HCT116 (cell line): Measurements from ENCODE around the gene OS9. TPM values are rescaled to one million over a fixed set of nuclear protein-coding genes. Genes with fewer than 3 reads are reported as not detected.

ENCODE experiments used
- ATAC-seq: fragments of 200-7000 bp; cut with Tn5 transposase; 2 replicates; pipeline ENCODE4 v1.9.1; 2020; ENCODE audit warnings: mild to moderate bottlenecking, moderate library complexity
- BruUV-seq: library from RNA; stranded (reverse); fragments of 400-500 nt; replicated peaks from 2 replicates; lab custom pipeline; 2021; lab: Mats Ljungman, UMichigan
- CTCF ChIA-PET: fragments of 300-600 bp; sonication (Branson Sonifier 250); formaldehyde crosslinking; loops from one replicate; lab custom pipeline; 2021; ENCODE audit warnings: antibody characterized with exemption; lab: Charles Lee
- POLR2A ChIA-PET: fragments of 300-600, 350-600 bp; sonication (Branson Sonifier 250); formaldehyde crosslinking; loops from one replicate; lab custom pipeline; 2021; ENCODE audit warnings: antibody characterized with exemption; lab: Charles Lee
- RAD21 ChIA-PET, 2 experiments: fragments of 300-600 bp; sonication (Branson Sonifier 250); formaldehyde crosslinking; loops; one replicate each; lab custom pipeline; 2023; ENCODE audit warnings: low total read pairs in 2 of 2; ENCODE audit not compliant: uncharacterized antibody in 2 of 2, unreplicated experiment in 2 of 2, low non-redundant PET in 1 of 2; lab: Charles Lee
- DNase-seq: peaks from one replicate; pipeline ENCODE4 v3.0.0-alpha.2; 2010; ENCODE audit warnings: low read depth, low spot score
- H2AFZ ChIP-seq: fragments of 200-600 bp; shearing (Covaris generic), sonication (generic); 2 replicates; pipeline ENCODE4 v1.6.1; 2017; ENCODE audit warnings: low read depth, mixed run types, mixed read lengths, antibody characterized with exemption, low read length; ENCODE audit not compliant: poor library complexity, severe bottlenecking
- H3K27ac ChIP-seq: 2 replicates; pipeline ENCODE4 v1.5.1; 2012; ENCODE audit warnings: low read depth, low read length
- H3K27me3 ChIP-seq: fragments of 200-600 bp; sonication (generic); 2 replicates; pipeline ENCODE4 v1.6.1; 2016; ENCODE audit warnings: mixed run types, low read length, mixed read lengths; ENCODE audit not compliant: insufficient read depth
- H3K36me3 ChIP-seq, 2 experiments: fragments of 200-500 bp in 1 of 2; fragments of 200-600 bp in 1 of 2; sonication (Bioruptor generic) in 1 of 2; sonication (generic) in 1 of 2; 2 replicates each; pipeline versions ENCODE4 v1.5.1 to v1.6.1; 2014 to 2016; ENCODE audit warnings: low read length in 2 of 2, inconsistent platforms in 1 of 2, mixed read lengths in 1 of 2, mixed run types in 1 of 2; ENCODE audit not compliant: insufficient read depth in 2 of 2, control insufficient read depth in 1 of 2
- H3K4me1 ChIP-seq, 2 experiments: fragments of 200-600 bp in 1 of 2; sonication (generic) in 1 of 2; 2 replicates each; pipeline versions ENCODE4 v1.5.1 to v1.6.1; 2012 to 2017; ENCODE audit warnings: low read length in 2 of 2, inconsistent platforms in 1 of 2, mild to moderate bottlenecking in 1 of 2, mixed read lengths in 1 of 2, mixed run types in 1 of 2, moderate library complexity in 1 of 2; ENCODE audit not compliant: insufficient read depth in 2 of 2, control insufficient read depth in 1 of 2
- H3K4me2 ChIP-seq: fragments of 200-600 bp; sonication (generic); 2 replicates; pipeline ENCODE4 v1.6.1; 2017; ENCODE audit warnings: mixed run types, low read length, mixed read lengths
- H3K4me3 ChIP-seq, 2 experiments: fragments of 200-600 bp in 1 of 2; sonication (generic) in 1 of 2; replicated peaks in 1 of 2; 2 replicates each; pipeline ENCODE4 v1.5.1; 2011 to 2016; ENCODE audit warnings: low read length in 2 of 2, control low read depth in 1 of 2, low read depth in 1 of 2, mild to moderate bottlenecking in 1 of 2, mixed read lengths in 1 of 2, mixed run types in 1 of 2
- H3K79me2 ChIP-seq: fragments of 200-600 bp; sonication (generic); 2 replicates; pipeline ENCODE4 v1.6.1; 2017; ENCODE audit warnings: mild to moderate bottlenecking, mixed run types, low read length, moderate library complexity, mixed read lengths; ENCODE audit not compliant: insufficient read depth
- H3K9ac ChIP-seq: fragments of 200-600 bp; sonication (generic); 2 replicates; pipeline ENCODE4 v1.6.1; 2016; ENCODE audit warnings: low read length, mixed read lengths
- H3K9me2 ChIP-seq: fragments of 200-600 bp; sonication (generic), shearing (Covaris generic); 2 replicates; pipeline ENCODE4 v1.6.1; 2017; ENCODE audit warnings: mixed run types, mild to moderate bottlenecking, moderate library complexity; ENCODE audit not compliant: insufficient read depth
- H3K9me3 ChIP-seq, 2 experiments: fragments of 200-500 bp in 1 of 2; fragments of 200-600 bp in 1 of 2; sonication (Bioruptor generic) in 1 of 2; sonication (generic) in 1 of 2; 2 replicates each; pipeline ENCODE4 v1.6.1; 2014 to 2017; ENCODE audit warnings: low read length in 2 of 2, mixed read lengths in 2 of 2, inconsistent platforms in 1 of 2, low read depth in 1 of 2, mild to moderate bottlenecking in 1 of 2, mixed run types in 1 of 2, moderate library complexity in 1 of 2; ENCODE audit not compliant: control insufficient read depth in 1 of 2, insufficient read depth in 1 of 2
- H4K20me1 ChIP-seq: fragments of 200-600 bp; sonication (generic), shearing (Covaris generic); 2 replicates; pipeline ENCODE4 v1.6.1; 2017; ENCODE audit warnings: mixed run types, mild to moderate bottlenecking, moderate library complexity; ENCODE audit not compliant: insufficient read depth
- CEBPB ChIP-seq: IDR thresholded peaks from 2 replicates; pipeline ENCODE4 v1.6.1; 2012; ENCODE audit warnings: low read depth
- CTCF ChIP-seq, 3 experiments: fragments of 200-600 bp in 1 of 3; sonication (generic) in 1 of 3; IDR thresholded peaks in 2 of 3; conservative IDR thresholded peaks in 1 of 3; 2 replicates each; pipeline ENCODE4 v1.5.1; 2012 to 2017; ENCODE audit warnings: low read depth in 2 of 3, low read length in 2 of 3, antibody characterized with exemption in 1 of 3, borderline replicate concordance in 1 of 3, control low read depth in 1 of 3, mild to moderate bottlenecking in 1 of 3, mixed read lengths in 1 of 3, mixed run types in 1 of 3, moderate library complexity in 1 of 3; ENCODE audit not compliant: insufficient read depth in 1 of 3
- EGR1 ChIP-seq: IDR thresholded peaks from 2 replicates; pipeline ENCODE4 v1.6.1; 2012; ENCODE audit warnings: low read depth
- ELF1 ChIP-seq: IDR thresholded peaks from 2 replicates; pipeline ENCODE4 v1.6.1; 2012; ENCODE audit warnings: low read depth, borderline replicate concordance
- EZH2phosphoT487 ChIP-seq: fragments of 200-600 bp; IDR thresholded peaks from 2 replicates; pipeline ENCODE4 v1.6.1; 2018; ENCODE audit warnings: antibody characterized with exemption, borderline replicate concordance
- FOSL1 ChIP-seq: IDR thresholded peaks from 2 replicates; pipeline ENCODE4 v1.6.1; 2012; ENCODE audit warnings: low read depth
- JUND ChIP-seq: IDR thresholded peaks from 2 replicates; pipeline ENCODE4 v1.6.1; 2012
- POLR2A ChIP-seq: IDR thresholded peaks from 2 replicates; pipeline ENCODE4 v1.7.0; 2011; ENCODE audit warnings: borderline replicate concordance; ENCODE audit not compliant: insufficient read depth, insufficient read length; ENCODE audit errors: extremely low read depth
- POLR2AphosphoS5 ChIP-seq: IDR thresholded peaks from 2 replicates; pipeline ENCODE4 v1.6.1; 2011; ENCODE audit warnings: mild to moderate bottlenecking, low read depth, low read length, moderate library complexity
- RAD21 ChIP-seq: IDR thresholded peaks from 2 replicates; pipeline ENCODE4 v1.6.1; 2012; ENCODE audit warnings: low read depth, mild to moderate bottlenecking
- SIN3A ChIP-seq: IDR thresholded peaks from 2 replicates; pipeline ENCODE4 v1.6.1; 2012; ENCODE audit warnings: low read depth
- SP1 ChIP-seq: IDR thresholded peaks from 2 replicates; pipeline ENCODE4 v1.6.1; 2012; ENCODE audit warnings: low read depth
- SRF ChIP-seq: IDR thresholded peaks from 2 replicates; pipeline ENCODE4 v1.6.1; 2012; ENCODE audit warnings: low read depth
- TCF7L2 ChIP-seq: IDR thresholded peaks from 2 replicates; pipeline ENCODE4 v1.7.0; 2011; ENCODE audit warnings: borderline replicate concordance, inconsistent platforms; ENCODE audit not compliant: insufficient read depth, insufficient read length; ENCODE audit errors: extremely low read depth
- YY1 ChIP-seq: IDR thresholded peaks from 2 replicates; pipeline ENCODE4 v1.6.1; 2011; ENCODE audit warnings: low read length, low read depth, moderate library complexity, mild to moderate bottlenecking; ENCODE audit not compliant: insufficient replicate concordance; ENCODE audit errors: extremely low read depth
- intact Hi-C: fragments of 100-400 bp; cut with micrococcal nuclease; formaldehyde crosslinking; loops from 2 replicates; pipeline ENCODE4 v1.10.0; 2022
- total RNA-seq: library from RNA; stranded (reverse); gene quantifications from one replicate; pipeline ENCODE4 v1.2.1, GENCODE V29; 2021; ENCODE audit not compliant: unreplicated experiment
- TF ChIP-seq, protein P1 (sequence below): IDR thresholded peaks from 2 replicates; pipeline ENCODE4 v1.6.1; 2012; ENCODE audit warnings: low read depth
- TF ChIP-seq, protein P2 (sequence below): IDR thresholded peaks from 2 replicates; pipeline ENCODE4 v1.6.1; 2011; ENCODE audit warnings: mild to moderate bottlenecking, low read length, moderate library complexity; ENCODE audit not compliant: insufficient replicate concordance; ENCODE audit errors: extremely low read depth
- TF ChIP-seq, protein P3 (sequence below): IDR thresholded peaks from 2 replicates; pipeline ENCODE4 v1.6.1; 2012

The OS9 gene
- total RNA-seq, 1 experiment from 2014 or later = 98.4 TPM

DNA sequence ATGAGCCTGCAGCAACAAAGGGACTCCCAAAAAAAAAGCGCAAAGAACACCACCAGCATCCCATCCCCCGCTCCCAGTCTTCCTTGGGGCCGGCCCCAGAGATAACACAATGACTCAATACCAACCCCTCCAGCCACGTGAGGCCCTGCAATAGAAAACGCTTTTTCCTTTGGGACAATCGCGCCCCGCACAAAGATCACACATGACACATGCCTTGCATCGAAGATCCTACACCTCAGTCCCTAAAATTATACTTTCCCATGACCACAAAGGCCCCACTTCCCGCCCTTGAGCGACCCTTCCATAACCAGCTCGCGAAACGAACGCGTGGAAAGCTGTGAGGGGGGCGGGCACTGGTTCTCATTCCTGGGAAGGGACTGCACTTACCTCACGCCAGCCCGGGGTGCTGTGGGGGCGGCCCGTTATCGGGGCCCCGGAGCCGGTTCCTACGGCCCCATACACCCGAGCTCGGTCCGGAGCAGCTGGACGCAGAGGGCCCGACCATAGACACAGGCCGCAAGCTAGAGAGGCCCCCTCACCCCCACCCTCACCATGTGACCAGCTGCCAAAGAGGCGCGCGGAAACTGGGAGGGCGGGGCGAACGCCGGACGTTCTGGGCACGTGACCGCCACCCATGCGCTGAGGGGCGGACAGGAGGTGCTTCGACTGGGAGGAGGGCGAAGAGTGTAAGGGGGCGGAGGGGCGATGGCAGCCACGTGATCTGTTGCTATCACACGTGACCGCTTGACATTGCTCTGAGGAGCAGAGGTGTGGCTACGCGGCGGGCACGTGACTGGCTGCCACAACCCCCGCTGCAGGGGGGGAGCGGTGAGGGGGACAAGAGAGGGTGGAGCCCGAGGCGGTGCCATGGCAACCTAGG, 58.1 kb downstream of the OS9 start, which contains the start of gene CDK4:
Gene CDK4 (minus strand): TSS at position 523 of the 880 bp plus-strand sequence. CDS start 593 bp downstream, outside the sequence.
- Histone ChIP-seq H3K9me3 (no peaks in the 10 kb centered on the region), H3K4me3 (peak within 1 kb of the TSS; percentile 82 to 98), H4K20me1 (no peaks in the 10 kb centered on the region), H3K36me3 (peaks cover 15 to 24% of the 10 kb centered on the region in 2 experiments; a peak in 3 of 4 replicates), H3K4me1 (peaks cover 20 to 45% of the 10 kb centered on the region in 2 experiments), H3K4me2 (peak within 1 kb of the TSS; percentile 88), H3K27ac (peak within 1 kb of the TSS; percentile 69), H3K9ac (peak within 1 kb of the TSS; percentile 95), H3K27me3 (no peaks in the 10 kb centered on the region), H3K79me2 (peaks cover 33% of the 10 kb centered on the region), H3K9me2 (no peaks in the 10 kb centered on the region), H2AFZ (no peak within 1 kb of the TSS)
- RAD21 ChIA-PET = no interaction called here
- CTCF ChIA-PET = no interaction called here
- intact Hi-C loops = no loop called here
- BruUV-seq = TSS peak; percentile 81
- POLR2A ChIA-PET = interaction anchor here (0.8 kb wide), 1 partner anchor 14 kb away, joined by 5 read pairs; the partner anchor contains the start of gene CYP27B1
- peak; percentile 99 for DNase-seq
- ATAC-seq = peak; percentile 75
- TF ChIP-seq POLR2A = peak; percentile 50
- peak; percentile 37 for TF ChIP-seq YY1
- no peak for TF ChIP-seq SIN3A
- no peak for TF ChIP-seq SP1
- TF ChIP-seq RAD21 = no peak
- no peak for TF ChIP-seq EZH2phosphoT487
- no peak for TF ChIP-seq FOSL1
- peak; percentile 21 for TF ChIP-seq TCF7L2
- no peak for TF ChIP-seq CTCF (IDR thresholded peaks at IDR 0.05 in 2 of 3, conservative IDR thresholded peaks at IDR 0.05 in 1 of 3; ENCODE audit: borderline replicate concordance in 1 of 3, insufficient read depth in 1 of 3, low read depth in 2 of 3, low read length in 2 of 3)
- TF ChIP-seq, protein P1, sequence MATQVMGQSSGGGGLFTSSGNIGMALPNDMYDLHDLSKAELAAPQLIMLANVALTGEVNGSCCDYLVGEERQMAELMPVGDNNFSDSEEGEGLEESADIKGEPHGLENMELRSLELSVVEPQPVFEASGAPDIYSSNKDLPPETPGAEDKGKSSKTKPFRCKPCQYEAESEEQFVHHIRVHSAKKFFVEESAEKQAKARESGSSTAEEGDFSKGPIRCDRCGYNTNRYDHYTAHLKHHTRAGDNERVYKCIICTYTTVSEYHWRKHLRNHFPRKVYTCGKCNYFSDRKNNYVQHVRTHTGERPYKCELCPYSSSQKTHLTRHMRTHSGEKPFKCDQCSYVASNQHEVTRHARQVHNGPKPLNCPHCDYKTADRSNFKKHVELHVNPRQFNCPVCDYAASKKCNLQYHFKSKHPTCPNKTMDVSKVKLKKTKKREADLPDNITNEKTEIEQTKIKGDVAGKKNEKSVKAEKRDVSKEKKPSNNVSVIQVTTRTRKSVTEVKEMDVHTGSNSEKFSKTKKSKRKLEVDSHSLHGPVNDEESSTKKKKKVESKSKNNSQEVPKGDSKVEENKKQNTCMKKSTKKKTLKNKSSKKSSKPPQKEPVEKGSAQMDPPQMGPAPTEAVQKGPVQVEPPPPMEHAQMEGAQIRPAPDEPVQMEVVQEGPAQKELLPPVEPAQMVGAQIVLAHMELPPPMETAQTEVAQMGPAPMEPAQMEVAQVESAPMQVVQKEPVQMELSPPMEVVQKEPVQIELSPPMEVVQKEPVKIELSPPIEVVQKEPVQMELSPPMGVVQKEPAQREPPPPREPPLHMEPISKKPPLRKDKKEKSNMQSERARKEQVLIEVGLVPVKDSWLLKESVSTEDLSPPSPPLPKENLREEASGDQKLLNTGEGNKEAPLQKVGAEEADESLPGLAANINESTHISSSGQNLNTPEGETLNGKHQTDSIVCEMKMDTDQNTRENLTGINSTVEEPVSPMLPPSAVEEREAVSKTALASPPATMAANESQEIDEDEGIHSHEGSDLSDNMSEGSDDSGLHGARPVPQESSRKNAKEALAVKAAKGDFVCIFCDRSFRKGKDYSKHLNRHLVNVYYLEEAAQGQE = no peak
- TF ChIP-seq, protein P2, sequence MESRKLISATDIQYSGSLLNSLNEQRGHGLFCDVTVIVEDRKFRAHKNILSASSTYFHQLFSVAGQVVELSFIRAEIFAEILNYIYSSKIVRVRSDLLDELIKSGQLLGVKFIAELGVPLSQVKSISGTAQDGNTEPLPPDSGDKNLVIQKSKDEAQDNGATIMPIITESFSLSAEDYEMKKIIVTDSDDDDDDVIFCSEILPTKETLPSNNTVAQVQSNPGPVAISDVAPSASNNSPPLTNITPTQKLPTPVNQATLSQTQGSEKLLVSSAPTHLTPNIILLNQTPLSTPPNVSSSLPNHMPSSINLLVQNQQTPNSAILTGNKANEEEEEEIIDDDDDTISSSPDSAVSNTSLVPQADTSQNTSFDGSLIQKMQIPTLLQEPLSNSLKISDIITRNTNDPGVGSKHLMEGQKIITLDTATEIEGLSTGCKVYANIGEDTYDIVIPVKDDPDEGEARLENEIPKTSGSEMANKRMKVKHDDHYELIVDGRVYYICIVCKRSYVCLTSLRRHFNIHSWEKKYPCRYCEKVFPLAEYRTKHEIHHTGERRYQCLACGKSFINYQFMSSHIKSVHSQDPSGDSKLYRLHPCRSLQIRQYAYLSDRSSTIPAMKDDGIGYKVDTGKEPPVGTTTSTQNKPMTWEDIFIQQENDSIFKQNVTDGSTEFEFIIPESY = peak; percentile 42
- TF ChIP-seq, protein P3, sequence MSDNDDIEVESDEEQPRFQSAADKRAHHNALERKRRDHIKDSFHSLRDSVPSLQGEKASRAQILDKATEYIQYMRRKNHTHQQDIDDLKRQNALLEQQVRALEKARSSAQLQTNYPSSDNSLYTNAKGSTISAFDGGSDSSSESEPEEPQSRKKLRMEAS = no peak
- no peak for TF ChIP-seq SRF
- no peak for TF ChIP-seq JUND
- TF ChIP-seq ELF1 = no peak
- no peak for TF ChIP-seq CEBPB
- TF ChIP-seq POLR2AphosphoS5 = peak; percentile 81
- no peak for TF ChIP-seq EGR1
